DOHH2 (cell line): ENCODE results near the gene TM2D3.

Experiments
- H3F3A ChIP-seq: fragments of 200-600 bp; sonication (generic), shearing (Covaris generic); 2 replicates; pipeline ENCODE4 v1.6.0; 2016; ENCODE audit warnings: antibody characterized with exemption, mild to moderate bottlenecking; ENCODE audit not compliant: control insufficient read depth, insufficient read depth
- H3K27ac ChIP-seq: fragments of 200-600 bp; sonication (generic); 2 replicates; pipeline ENCODE4 v1.5.1; 2014; ENCODE audit warnings: low read depth, mild to moderate bottlenecking, low read length, moderate library complexity
- H3K27me3 ChIP-seq: fragments of 200-600 bp; sonication (generic); 2 replicates; pipeline ENCODE4 v1.6.1; 2014; ENCODE audit warnings: mild to moderate bottlenecking, low read length, mixed read lengths; ENCODE audit not compliant: control insufficient read depth
- H3K36me3 ChIP-seq: fragments of 200-600 bp; sonication (generic); 2 replicates; pipeline ENCODE4 v1.6.1; 2014; ENCODE audit warnings: mild to moderate bottlenecking, low read length, moderate library complexity, mixed read lengths; ENCODE audit not compliant: control insufficient read depth
- H3K4me1 ChIP-seq: fragments of 200-600 bp; sonication (generic); 2 replicates; pipeline ENCODE4 v1.6.1; 2014; ENCODE audit warnings: mild to moderate bottlenecking, low read length, mixed read lengths; ENCODE audit not compliant: control insufficient read depth
- H3K4me2 ChIP-seq: fragments of 200-600 bp; sonication (generic); 2 replicates; pipeline ENCODE4 v1.6.0; 2014; ENCODE audit warnings: mild to moderate bottlenecking, low read length, moderate library complexity
- H3K4me3 ChIP-seq: fragments of 200-600 bp; sonication (generic); 2 replicates; pipeline ENCODE4 v1.5.1; 2014; ENCODE audit warnings: mild to moderate bottlenecking, low read length, mixed read lengths
- H3K79me2 ChIP-seq: fragments of 200-600 bp; sonication (generic); 2 replicates; pipeline ENCODE4 v1.6.1; 2014; ENCODE audit warnings: mild to moderate bottlenecking, low read length, mixed read lengths; ENCODE audit not compliant: control insufficient read depth
- H3K9me2 ChIP-seq: fragments of 200-600 bp; sonication (generic); replicated peaks from 2 replicates; pipeline ENCODE4 v1.6.1; 2014; ENCODE audit warnings: mild to moderate bottlenecking, low read length, mixed read lengths; ENCODE audit not compliant: control insufficient read depth
- H3K9me3 ChIP-seq: fragments of 200-600 bp; sonication (generic); 2 replicates; pipeline ENCODE4 v1.6.1; 2014; ENCODE audit warnings: antibody characterized with exemption, low read length, mixed read lengths; ENCODE audit not compliant: control insufficient read depth, insufficient read depth
- H4K20me1 ChIP-seq: fragments of 200-600 bp; sonication (generic); 2 replicates; pipeline ENCODE4 v1.6.0; 2014; ENCODE audit warnings: low read depth, mild to moderate bottlenecking, antibody characterized with exemption, low read length, moderate library complexity; ENCODE audit not compliant: control insufficient read depth, insufficient read depth
- EZH2phosphoT487 ChIP-seq: fragments of 200-600 bp; sonication (generic); IDR thresholded peaks from 2 replicates; pipeline ENCODE4 v1.6.1; 2017; ENCODE audit warnings: borderline replicate concordance, mild to moderate bottlenecking, antibody characterized with exemption, low read length, moderate library complexity, mixed read lengths
- TF ChIP-seq, protein P1 (sequence below): fragments of 200-600 bp; sonication (generic); IDR thresholded peaks from one replicate; pipeline ENCODE4 v1.5.1; 2014; ENCODE audit warnings: antibody characterized with exemption, mild to moderate bottlenecking, low read depth, low read length; ENCODE audit not compliant: poor library complexity, severe bottlenecking

TM2D3 gene

DNA sequence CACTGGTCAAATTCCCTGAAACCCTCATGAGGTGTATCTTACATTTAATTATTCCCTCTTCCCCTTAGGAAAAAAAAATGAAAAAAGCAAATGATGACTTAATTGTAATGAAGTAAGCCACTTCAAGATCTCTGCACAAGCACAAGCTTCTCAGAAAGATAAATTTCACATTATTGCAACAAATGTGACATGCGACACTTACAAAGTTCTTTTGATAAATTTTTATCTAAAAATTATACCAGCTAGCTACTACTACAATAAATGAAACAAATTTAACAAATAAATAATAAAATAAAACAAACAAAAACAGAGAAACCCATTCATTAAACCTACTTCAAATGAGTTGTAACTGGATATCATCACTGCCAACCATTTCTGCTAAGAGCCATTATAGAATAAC, 10.0 kb upstream of the TM2D3 start:
- H3K27me3 ChIP-seq = no peaks in the 10 kb centered on the region
- no peak overlapping the region for H3K4me2 ChIP-seq
- no peaks in the 10 kb centered on the region for H3F3A ChIP-seq
- no peaks in the 10 kb centered on the region for H3K9me2 ChIP-seq
- no peaks in the 10 kb centered on the region for H4K20me1 ChIP-seq
- no peaks in the 10 kb centered on the region for H3K79me2 ChIP-seq
- H3K9me3 ChIP-seq = no peaks in the 10 kb centered on the region
- no peak overlapping the region for H3K27ac ChIP-seq
- TF ChIP-seq, protein P1, sequence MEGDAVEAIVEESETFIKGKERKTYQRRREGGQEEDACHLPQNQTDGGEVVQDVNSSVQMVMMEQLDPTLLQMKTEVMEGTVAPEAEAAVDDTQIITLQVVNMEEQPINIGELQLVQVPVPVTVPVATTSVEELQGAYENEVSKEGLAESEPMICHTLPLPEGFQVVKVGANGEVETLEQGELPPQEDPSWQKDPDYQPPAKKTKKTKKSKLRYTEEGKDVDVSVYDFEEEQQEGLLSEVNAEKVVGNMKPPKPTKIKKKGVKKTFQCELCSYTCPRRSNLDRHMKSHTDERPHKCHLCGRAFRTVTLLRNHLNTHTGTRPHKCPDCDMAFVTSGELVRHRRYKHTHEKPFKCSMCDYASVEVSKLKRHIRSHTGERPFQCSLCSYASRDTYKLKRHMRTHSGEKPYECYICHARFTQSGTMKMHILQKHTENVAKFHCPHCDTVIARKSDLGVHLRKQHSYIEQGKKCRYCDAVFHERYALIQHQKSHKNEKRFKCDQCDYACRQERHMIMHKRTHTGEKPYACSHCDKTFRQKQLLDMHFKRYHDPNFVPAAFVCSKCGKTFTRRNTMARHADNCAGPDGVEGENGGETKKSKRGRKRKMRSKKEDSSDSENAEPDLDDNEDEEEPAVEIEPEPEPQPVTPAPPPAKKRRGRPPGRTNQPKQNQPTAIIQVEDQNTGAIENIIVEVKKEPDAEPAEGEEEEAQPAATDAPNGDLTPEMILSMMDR = no peak
- no peak for TF ChIP-seq EZH2phosphoT487
- no peaks in the 10 kb centered on the region for H3K36me3 ChIP-seq
- no peak overlapping the region for H3K4me3 ChIP-seq
- H3K4me1 ChIP-seq = no peaks in the 10 kb centered on the region

DNA sequence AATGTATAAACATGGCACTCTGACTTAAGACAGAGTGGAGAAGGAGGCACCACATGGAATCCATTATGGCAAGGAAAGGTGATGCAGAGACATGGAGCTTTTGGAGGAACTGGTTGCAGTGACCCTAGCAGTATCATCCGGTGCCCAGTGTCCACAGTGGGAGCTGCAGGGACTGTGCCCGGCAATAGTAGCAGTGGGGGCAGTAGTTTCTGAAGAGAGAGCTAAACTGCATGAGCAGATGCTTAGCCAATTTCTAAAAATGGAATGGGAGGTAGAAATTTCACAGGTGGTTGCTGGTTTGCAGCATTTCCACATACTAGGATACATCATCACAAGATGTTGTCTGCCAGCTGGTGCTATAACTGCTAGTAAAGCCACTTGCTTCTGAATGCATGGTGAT, 7.8 kb upstream of the TM2D3 start:
- Histone ChIP-seq H3K27me3 (no peaks in the 10 kb centered on the region), H3K4me3 (no peak overlapping the region), H3K79me2 (no peaks in the 10 kb centered on the region), H3K36me3 (no peaks in the 10 kb centered on the region), H4K20me1 (no peaks in the 10 kb centered on the region), H3K4me1 (no peaks in the 10 kb centered on the region), H3K9me3 (no peaks in the 10 kb centered on the region), H3K9me2 (no peaks in the 10 kb centered on the region), H3F3A (peaks cover 5% of the 10 kb centered on the region), H3K4me2 (no peak overlapping the region), H3K27ac (no peak overlapping the region)
- TF ChIP-seq, protein P1 = no peak
- no peak for TF ChIP-seq EZH2phosphoT487

DNA sequence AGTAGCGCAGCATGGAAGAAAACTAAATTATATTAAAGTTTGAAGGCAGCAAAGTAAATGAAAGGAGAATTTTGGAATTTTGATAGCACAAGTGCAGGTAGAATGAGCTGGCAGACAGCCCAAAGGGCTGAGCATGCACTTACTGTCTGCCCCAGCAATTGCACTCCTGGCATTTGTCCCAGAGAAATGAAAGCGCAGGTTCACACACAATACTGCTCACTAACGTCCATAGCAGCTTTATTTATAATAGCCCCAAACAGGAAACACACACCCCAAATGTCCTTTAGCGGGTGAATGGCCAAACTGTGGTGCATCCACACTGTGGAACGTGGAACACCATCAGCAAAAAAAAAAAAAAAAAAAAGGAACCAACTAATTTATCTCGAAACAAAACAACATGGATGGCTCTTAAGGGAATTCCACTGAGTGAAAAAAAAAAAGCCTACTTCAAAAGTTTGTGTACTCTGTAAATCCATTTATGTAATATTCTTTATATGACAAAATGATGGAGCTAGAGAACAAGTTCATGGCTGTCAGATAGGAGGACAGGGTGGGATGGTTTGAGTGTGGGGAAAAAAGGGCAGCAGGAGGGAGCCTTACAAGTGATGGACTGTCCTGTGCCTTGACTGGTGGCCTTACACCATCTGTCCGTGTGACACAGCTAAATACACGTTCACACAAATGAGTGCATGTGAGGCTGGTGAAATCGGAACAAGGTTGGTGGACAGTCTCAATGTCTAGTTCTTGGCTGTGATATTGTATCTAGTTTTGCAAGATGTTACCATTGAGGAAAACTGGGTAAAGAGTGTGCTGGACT, 6.0 kb upstream of the TM2D3 start:
- Histone ChIP-seq H3K27ac (no peak overlapping the region), H3K4me1 (peaks cover 9% of the 10 kb centered on the region), H3K27me3 (no peaks in the 10 kb centered on the region), H4K20me1 (no peaks in the 10 kb centered on the region), H3K9me3 (no peaks in the 10 kb centered on the region), H3F3A (peaks cover 18% of the 10 kb centered on the region), H3K36me3 (no peaks in the 10 kb centered on the region), H3K79me2 (peaks cover 2% of the 10 kb centered on the region), H3K9me2 (no peaks in the 10 kb centered on the region), H3K4me3 (no peak overlapping the region), H3K4me2 (no peak overlapping the region)
- TF ChIP-seq EZH2phosphoT487 = no peak
- TF ChIP-seq, protein P1 = no peak
